Measurements from ENCODE around the gene CFAP65.

Gene CFAP65

GRCh38 chr2:218980735-218981389, 60.5 kb downstream of the CFAP65 start:
- FAIRE-seq (no peak), DNase-seq (ENCODE audit: insufficient read length, low spot score) (no peak)

- FAIRE-seq (peak; percentile 85), DNase-seq (ENCODE audit: insufficient read length, low spot score) (peak; percentile 85)
These were observed 61.2 kb downstream of the CFAP65 start for GRCh38 chr2:218979846-218980734.

GRCh38 chr2:218975060-218975777, 66.1 kb downstream of the CFAP65 start:
- no peak for DNase-seq (ENCODE audit: insufficient read length, low spot score)
- FAIRE-seq: no peak

- no peak for DNase-seq (ENCODE audit: insufficient read length, low spot score)
- FAIRE-seq: no peak
These were observed 70.4 kb downstream of the CFAP65 start for GRCh38 chr2:218970894-218971293.

- DNase-seq (ENCODE audit: insufficient read length, low spot score) (no peak), FAIRE-seq (peak; percentile 68)
These were observed 77.1 kb downstream of the CFAP65 start for GRCh38 chr2:218964041-218964771.

GRCh38 chr2:218963601-218964000, 77.7 kb downstream of the CFAP65 start:
- DNase-seq (ENCODE audit: insufficient read length, low spot score) (no peak), FAIRE-seq (no peak)

GRCh38 chr2:218962859-218963492, 78.3 kb downstream of the CFAP65 start:
- FAIRE-seq: no peak

GRCh38 chr2:218961651-218962570, 79.4 kb downstream of the CFAP65 start:
- DNase-seq (ENCODE audit: insufficient read length, low spot score) (no peak), FAIRE-seq (no peak)

More at GRCh38 chr2:218962859-218963492, 78.3 kb downstream of the CFAP65 start:
- no peak for DNase-seq (ENCODE audit: insufficient read length, low spot score)

- DNase-seq (ENCODE audit: insufficient read length, low spot score) (no peak), FAIRE-seq (no peak)
These were observed 80.1 kb downstream of the CFAP65 start for GRCh38 chr2:218961229-218961628.

- no peak for FAIRE-seq
- no peak for DNase-seq (ENCODE audit: insufficient read length, low spot score)
These were observed 80.8 kb downstream of the CFAP65 start for GRCh38 chr2:218960309-218961165.

GRCh38 chr2:218959761-218960308, 81.5 kb downstream of the CFAP65 start:
- FAIRE-seq (no peak), DNase-seq (ENCODE audit: insufficient read length, low spot score) (no peak)

GRCh38 chr2:218959141-218959731, 82.1 kb downstream of the CFAP65 start, which contains the start of gene CDK5R2:
Gene CDK5R2, plus strand, starts transcription at chr2:218959666. Its CDS starts 155 bp downstream, at chr2:218959821.
- DNase-seq (ENCODE audit: insufficient read length, low spot score) (peak; percentile 99), FAIRE-seq (peak; percentile 90)

GRCh38 chr2:218958276-218958675, 83.0 kb downstream of the CFAP65 start:
- no peak for FAIRE-seq

GRCh38 chr2:218957671-218958070, 83.6 kb downstream of the CFAP65 start:
- FAIRE-seq (no peak), DNase-seq (ENCODE audit: insufficient read length, low spot score) (no peak)

More at GRCh38 chr2:218958276-218958675, 83.0 kb downstream of the CFAP65 start:
- no peak for DNase-seq (ENCODE audit: insufficient read length, low spot score)

GRCh38 chr2:218956039-218956438, 85.3 kb downstream of the CFAP65 start:
- DNase-seq (ENCODE audit: insufficient read length, low spot score) (no peak), FAIRE-seq (no peak)

- DNase-seq (ENCODE audit: insufficient read length, low spot score) (no peak), FAIRE-seq (no peak)
These were observed 86.6 kb downstream of the CFAP65 start for GRCh38 chr2:218954541-218955300.
